PC-9 (cell line): ENCODE measurements around the gene LCE3E.

ENCODE experiments used
- CTCF ChIP-seq: fragments of 200-600 bp; sonication (generic); conservative IDR thresholded peaks from 2 replicates; pipeline ENCODE4 v1.6.1; 2017; ENCODE audit warnings: mixed run types, antibody characterized with exemption, mild to moderate bottlenecking, moderate library complexity
- EZH2 ChIP-seq: fragments of 200-600 bp; sonication (generic); IDR thresholded peaks from 2 replicates; pipeline ENCODE4 v1.8.0; 2017; ENCODE audit warnings: antibody characterized with exemption, low read depth

- TF ChIP-seq CTCF (no peak), EZH2 (no peak)
These were observed at the start of gene LCE3E for GRCh38 chr1:152566681-152567080.
